SH-SY5Y (cell line): ENCODE measurements around the gene OBSCN.

Experiments used
- GATA2 ChIP-seq: IDR thresholded peaks from 2 replicates; pipeline ENCODE4 v1.6.1; 2011; ENCODE audit warnings: mild to moderate bottlenecking, low read depth, low read length
- GATA3 ChIP-seq: IDR thresholded peaks from 2 replicates; pipeline ENCODE4 v1.6.1; 2011; ENCODE audit warnings: low read depth, mild to moderate bottlenecking, low read length, moderate library complexity

GRCh38 chr1:228271701-228272251 lies 63.9 kb downstream of the OBSCN start:
- TF ChIP-seq GATA2 (no peak), GATA3 (no peak)
